PC-3 (cell line): ENCODE measurements around the gene AMY1B. TPM values are rescaled to one million over a fixed set of nuclear protein-coding genes. Genes with fewer than 3 reads are reported as not detected.
"Not testable (repeated sequence)": the region's sequence is repeated elsewhere in the genome, so short reads cannot be mapped to it uniquely, and the experiment has no call there.

ENCODE experiments used
- ATAC-seq: fragments of 200-7000 bp; cut with Tn5 transposase; 2 replicates; pipeline ENCODE4 v1.9.1; 2020; ENCODE audit warnings: mild to moderate bottlenecking, moderate library complexity
- BruUV-seq: library from RNA; stranded (reverse); fragments of 400-500 nt; replicated peaks from 2 replicates; lab custom pipeline; 2021; lab: Mats Ljungman, UMichigan
- CTCF ChIA-PET: fragments of 300-600 bp; sonication (Branson Sonifier 250); formaldehyde crosslinking; loops from one replicate; lab custom pipeline; 2022; ENCODE audit warnings: antibody characterized with exemption; lab: Charles Lee
- POLR2A ChIA-PET: fragments of 300-600 bp; sonication (Branson Sonifier 250); formaldehyde crosslinking; loops from one replicate; lab custom pipeline; 2022; ENCODE audit warnings: antibody characterized with exemption; ENCODE audit not compliant: unreplicated experiment; lab: Charles Lee
- DNase-seq: peaks from one replicate; pipeline ENCODE4 v3.0.0-alpha.2; 2015
- H2AFZ ChIP-seq: fragments of 300-600 bp; sonication (generic); 2 replicates; pipeline ENCODE4 v1.6.0; 2016; ENCODE audit warnings: antibody characterized with exemption, low read length
- H3F3A ChIP-seq: fragments of 300-600 bp; sonication (generic); one replicate; pipeline ENCODE4 v1.6.0; 2017; ENCODE audit warnings: antibody characterized with exemption, low read length, control low read depth, mild to moderate bottlenecking; ENCODE audit not compliant: unreplicated experiment
- H3K27ac ChIP-seq: fragments of 300-600 bp; sonication (generic); 2 replicates; pipeline ENCODE4 v1.5.1; 2016; ENCODE audit warnings: mild to moderate bottlenecking, low read length
- H3K27me3 ChIP-seq: fragments of 300-600 bp; sonication (generic); 2 replicates; pipeline ENCODE4 v1.6.1; 2016; ENCODE audit warnings: low read length, mixed read lengths
- H3K36me3 ChIP-seq: fragments of 300-600 bp; sonication (generic); 2 replicates; pipeline ENCODE4 v1.6.1; 2016; ENCODE audit warnings: low read depth, mixed run types, low read length, mixed read lengths
- H3K4me1 ChIP-seq: fragments of 300-600 bp; sonication (generic); 2 replicates; pipeline ENCODE4 v1.5.1; 2016; ENCODE audit warnings: low read length; ENCODE audit not compliant: insufficient read depth
- H3K4me2 ChIP-seq: fragments of 300-600 bp; sonication (generic); 2 replicates; pipeline ENCODE4 v1.6.0; 2016; ENCODE audit warnings: low read length
- H3K4me3 ChIP-seq: fragments of 300-600 bp; sonication (generic); 2 replicates; pipeline ENCODE4 v1.5.1; 2016; ENCODE audit warnings: mild to moderate bottlenecking, low read length, mixed read lengths
- H3K79me2 ChIP-seq: fragments of 300-600 bp; sonication (generic); 2 replicates; pipeline ENCODE4 v1.6.1; 2017; ENCODE audit warnings: low read length, mixed read lengths
- H3K9ac ChIP-seq: fragments of 300-600 bp; sonication (generic); 2 replicates; pipeline ENCODE4 v1.6.0; 2016; ENCODE audit warnings: mild to moderate bottlenecking, low read length
- H3K9me2 ChIP-seq: fragments of 300-600 bp; sonication (generic); replicated peaks from 2 replicates; pipeline ENCODE4 v1.6.1; 2016; ENCODE audit warnings: mixed run types, low read length, mixed read lengths
- H3K9me3 ChIP-seq: fragments of 300-600 bp; sonication (generic); 2 replicates; pipeline ENCODE4 v1.6.1; 2016; ENCODE audit warnings: low read length, mixed read lengths
- H4K20me1 ChIP-seq: fragments of 300-600 bp; sonication (generic); 2 replicates; pipeline ENCODE4 v1.6.1; 2016; ENCODE audit warnings: low read length, mixed read lengths
- intact Hi-C: fragments of 100-400 bp; cut with micrococcal nuclease; formaldehyde crosslinking; loops from 2 replicates; pipeline ENCODE4 v1.9.0; 2023
- total RNA-seq: library from RNA; depleted of rRNA; stranded (reverse); fragments of >200 nt; gene quantifications from 2 replicates; pipeline ENCODE4 v1.2.3, GENCODE V29; 2014; rRNA removed

Gene AMY1B
- total RNA-seq, 1 experiment from 2014 or later: not detected

- H2AFZ ChIP-seq, H3K79me2 ChIP-seq, H3K27ac ChIP-seq, H3K36me3 ChIP-seq, POLR2A ChIA-PET, BruUV-seq, H3K4me1 ChIP-seq, ATAC-seq, H3K4me3 ChIP-seq, CTCF ChIA-PET, H3K9me3 ChIP-seq, H3K4me2 ChIP-seq, intact Hi-C loops, H3F3A ChIP-seq, H3K27me3 ChIP-seq, DNase-seq, H4K20me1 ChIP-seq, H3K9me2 ChIP-seq, H3K9ac ChIP-seq: not testable (repeated sequence)
Measured at GRCh38 chr1:103654133-103654532, 41.9 kb downstream of the AMY1B start.

DNA sequence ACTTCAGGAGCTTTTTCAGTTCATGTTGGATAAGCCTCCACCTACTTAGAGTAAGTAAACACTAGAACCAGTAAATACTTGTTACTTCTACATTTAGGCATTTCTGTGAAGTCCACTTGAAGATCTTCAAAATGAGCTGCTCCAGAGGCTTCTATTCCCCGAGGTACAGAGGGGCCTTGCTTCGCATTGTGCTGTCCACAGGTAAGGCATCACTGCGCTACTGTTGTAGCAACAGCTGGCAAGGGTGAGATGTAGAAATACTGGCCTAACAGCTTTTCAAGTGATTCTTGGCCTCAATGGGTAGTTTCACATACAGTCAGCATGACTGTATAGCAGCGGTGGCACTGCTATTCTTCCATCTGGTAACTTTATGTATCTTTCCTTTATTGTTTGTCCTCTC is 45.1 kb downstream of the AMY1B start:
- DNase-seq, H3K9me2 ChIP-seq, intact Hi-C loops, ATAC-seq, H3K79me2 ChIP-seq, POLR2A ChIA-PET, H3K27me3 ChIP-seq, H3K36me3 ChIP-seq, CTCF ChIA-PET, H3K9me3 ChIP-seq, H3K4me3 ChIP-seq, H3F3A ChIP-seq, H4K20me1 ChIP-seq, H2AFZ ChIP-seq, H3K27ac ChIP-seq, BruUV-seq, H3K4me2 ChIP-seq, H3K4me1 ChIP-seq, H3K9ac ChIP-seq: not testable (repeated sequence)

- H3K79me2 ChIP-seq, H3K4me2 ChIP-seq, ATAC-seq, H3K36me3 ChIP-seq, BruUV-seq, H3K9ac ChIP-seq, H3K9me2 ChIP-seq, H3K9me3 ChIP-seq, H3K27me3 ChIP-seq, H3K4me1 ChIP-seq, H3K4me3 ChIP-seq, H3F3A ChIP-seq, DNase-seq, H4K20me1 ChIP-seq, H3K27ac ChIP-seq, POLR2A ChIA-PET, intact Hi-C loops, H2AFZ ChIP-seq, CTCF ChIA-PET: not testable (repeated sequence)
Measured at GRCh38 chr1:103650305-103650704, 45.7 kb downstream of the AMY1B start.

DNA sequence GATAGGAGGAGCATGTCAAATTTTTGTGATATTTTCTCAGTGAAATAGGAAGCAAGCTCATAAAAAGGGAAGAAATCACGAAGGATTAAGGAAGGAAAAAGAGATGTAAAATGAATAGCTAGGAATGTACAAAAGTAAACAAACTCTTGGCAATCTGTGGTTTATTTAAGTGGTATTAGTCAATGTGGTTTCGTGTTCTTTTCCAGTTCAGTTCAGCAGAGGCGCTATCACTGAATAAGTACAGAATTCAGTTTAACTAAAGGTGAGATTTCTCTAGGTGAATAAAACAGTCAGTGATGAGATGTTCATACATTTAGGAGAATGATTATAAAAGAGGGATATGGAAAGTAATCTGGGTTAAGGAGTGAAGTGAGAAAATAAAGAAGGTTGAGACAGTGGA is 52.1 kb downstream of the AMY1B start:
- ATAC-seq: peak; percentile 74
- H3K79me2 ChIP-seq, DNase-seq, POLR2A ChIA-PET, H3K36me3 ChIP-seq, H3K27me3 ChIP-seq, CTCF ChIA-PET, BruUV-seq, H3K9me2 ChIP-seq, H3K4me1 ChIP-seq, H3K4me2 ChIP-seq, H3K27ac ChIP-seq, H2AFZ ChIP-seq, H3K4me3 ChIP-seq, H3F3A ChIP-seq, H4K20me1 ChIP-seq, H3K9me3 ChIP-seq, H3K9ac ChIP-seq, intact Hi-C loops: not testable (repeated sequence)

DNA sequence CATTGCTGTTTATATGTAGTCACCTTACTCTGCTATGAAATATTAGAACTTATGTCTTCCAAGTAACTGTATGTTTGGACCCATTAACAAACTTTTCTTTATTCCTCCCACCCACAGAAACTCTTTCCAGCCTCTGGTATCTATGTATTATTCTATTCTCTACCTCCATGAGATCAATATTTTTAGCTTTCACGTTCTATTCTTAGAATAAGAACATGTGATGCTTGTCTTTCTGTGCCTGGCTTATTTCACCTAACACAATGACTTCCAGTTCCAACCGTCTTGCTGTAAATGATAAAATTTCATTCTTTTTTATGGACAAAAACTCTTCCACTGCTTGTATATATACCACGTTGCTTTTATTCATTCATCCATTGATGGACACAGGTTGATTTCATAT is 54.8 kb downstream of the AMY1B start:
- POLR2A ChIA-PET: not testable (repeated sequence)

More for the DNA sequence above, 54.8 kb downstream of the AMY1B start:
- BruUV-seq, H2AFZ ChIP-seq, H3K4me1 ChIP-seq, ATAC-seq, H3K27ac ChIP-seq, H3K4me2 ChIP-seq, H3K27me3 ChIP-seq, H3K4me3 ChIP-seq, H3K9ac ChIP-seq, DNase-seq, CTCF ChIA-PET, intact Hi-C loops, H3K79me2 ChIP-seq, H4K20me1 ChIP-seq, H3F3A ChIP-seq, H3K36me3 ChIP-seq, H3K9me3 ChIP-seq, H3K9me2 ChIP-seq: not testable (repeated sequence)

Other genes with a start within 250 kb of the AMY1B start
- 5.4 and 5.6 TPM in 2 replicates for gene RNPC3, start 170.5 kb downstream of the AMY1B start, total RNA-seq
- 0.23 and 0.98 TPM in 2 replicates for gene AMY2B, start 124.6 kb downstream of the AMY1B start, total RNA-seq
- gene AMY2A, start 78.8 kb downstream of the AMY1B start, total RNA-seq: not detected in 2 replicates
- gene AMY1A, start 40.5 kb downstream of the AMY1B start, total RNA-seq: not detected in 2 replicates
- gene AMY1C, start 53.7 kb upstream of the AMY1B start, total RNA-seq: not detected in 2 replicates